A375 (cell line): Measurements from ENCODE around the gene KRTAP9-3. TPM values are rescaled to one million over a fixed set of nuclear protein-coding genes. Genes with fewer than 3 reads are reported as not detected.

Source experiments
- small RNA-seq: library from RNA; depleted of rRNA; stranded (forward); fragments of <200 nt; gene quantifications from one replicate; pipeline ENCODE3, GENCODE V24; 2014
- total RNA-seq: library from RNA; depleted of rRNA; stranded (reverse); fragments of >200 nt; shearing (Covaris generic); gene quantifications from 2 replicates; pipeline ENCODE4 v1.2.3, GENCODE V29; 2014; rRNA removed

The KRTAP9-3 gene
- total RNA-seq: not detected in 2 replicates

GRCh38 chr17:41232399-41233105 is at the start of gene KRTAP9-3:
Gene KRTAP9-3, plus strand, starts transcription at chr17:41232449. Its CDS starts 53 bp downstream, at chr17:41232502.

GRCh38 chr17:41184480-41184961 is 47.7 kb upstream of the KRTAP9-3 start, which contains the start of gene KRTAP4-1:
Gene KRTAP4-1, minus strand, starts transcription at chr17:41184911. Its CDS starts 57 bp downstream, at chr17:41184854.

GRCh38 chr17:41189837-41190318 is 42.4 kb upstream of the KRTAP9-3 start, which contains the start of gene KRTAP9-1:
Gene KRTAP9-1, plus strand, starts transcription at chr17:41189887. Its CDS starts 0 bp downstream, at chr17:41189887.

GRCh38 chr17:41226598-41227095 is 5.6 kb upstream of the KRTAP9-3 start, which contains the start of gene KRTAP9-2:
Gene KRTAP9-2, plus strand, starts transcription at chr17:41226648. Its CDS starts 7 bp downstream, at chr17:41226655.

GRCh38 chr17:41237949-41238437 is 5.7 kb downstream of the KRTAP9-3 start, which contains the start of gene KRTAP9-8:
Gene KRTAP9-8, plus strand, starts transcription at chr17:41237999. Its CDS starts 53 bp downstream, at chr17:41238052.

GRCh38 chr17:41249637-41250240 is 17.5 kb downstream of the KRTAP9-3 start, which contains the start of gene KRTAP9-4:
Gene KRTAP9-4, plus strand, starts transcription at chr17:41249687. Its CDS starts 34 bp downstream, at chr17:41249721.

GRCh38 chr17:41255381-41256290 is 23.4 kb downstream of the KRTAP9-3 start, which contains the start of gene KRTAP9-9:
Gene KRTAP9-9, plus strand, starts transcription at chr17:41255384.

GRCh38 chr17:41265078-41265477 is 32.8 kb downstream of the KRTAP9-3 start, which contains the start of gene KRTAP9-6:
Gene KRTAP9-6, plus strand, starts transcription at chr17:41265378. Its CDS starts 0 bp downstream, at chr17:41265378.

GRCh38 chr17:41275648-41276190 is 43.5 kb downstream of the KRTAP9-3 start, which contains the start of gene KRTAP9-7:
Gene KRTAP9-7, plus strand, starts transcription at chr17:41275698. Its CDS starts 0 bp downstream, at chr17:41275698.

Small RNA genes lying within 50 kb of the gene (small RNA-seq; reads per million reads assigned to genes)
- not detected for gene KRTAP4-17P
- not detected for gene KRTAP9-10P

Other genes with a start within 250 kb of the KRTAP9-3 start
- not detected in 2 replicates for gene KRT40, start 248.1 kb upstream of the KRTAP9-3 start, total RNA-seq
- not detected in 2 replicates for gene KRTAP3-3, start 238.3 kb upstream of the KRTAP9-3 start, total RNA-seq
- gene KRTAP3-2, start 232.5 kb upstream of the KRTAP9-3 start, total RNA-seq: not detected in 2 replicates
- gene KRTAP3-1, start 223.3 kb upstream of the KRTAP9-3 start, total RNA-seq: not detected in 2 replicates
- gene KRTAP1-5, start 205.2 kb upstream of the KRTAP9-3 start, total RNA-seq: not detected in 2 replicates
- not detected in 2 replicates for gene KRTAP1-4, start 202.3 kb upstream of the KRTAP9-3 start, total RNA-seq
- not detected in 2 replicates for gene KRTAP1-3, start 197.6 kb upstream of the KRTAP9-3 start, total RNA-seq
- gene KRTAP1-1, start 191.0 kb upstream of the KRTAP9-3 start, total RNA-seq: not detected in 2 replicates
- not detected in 2 replicates for gene KRTAP2-1, start 185.1 kb upstream of the KRTAP9-3 start, total RNA-seq
- gene KRTAP2-2, start 177.2 kb upstream of the KRTAP9-3 start, total RNA-seq: not detected in 2 replicates
- gene KRTAP2-3, start 172.3 kb upstream of the KRTAP9-3 start, total RNA-seq: 0.29 TPM in 1 of 2 replicates, not detected in the other
- gene KRTAP2-4, start 166.6 kb upstream of the KRTAP9-3 start, total RNA-seq: not detected in 2 replicates
- gene KRTAP4-7, start 148.3 kb upstream of the KRTAP9-3 start, total RNA-seq: not detected in 2 replicates
- not detected in 2 replicates for gene KRTAP4-8, start 134.3 kb upstream of the KRTAP9-3 start, total RNA-seq
- not detected in 2 replicates for gene KRTAP4-16, start 130.2 kb upstream of the KRTAP9-3 start, total RNA-seq
- not detected in 2 replicates for gene KRTAP4-9, start 127.1 kb upstream of the KRTAP9-3 start, total RNA-seq
- not detected in 2 replicates for gene KRTAP4-11, start 114.1 kb upstream of the KRTAP9-3 start, total RNA-seq
- gene KRTAP4-12, start 108.3 kb upstream of the KRTAP9-3 start, total RNA-seq: not detected in 2 replicates
- gene KRTAP4-6, start 91.9 kb upstream of the KRTAP9-3 start, total RNA-seq: not detected in 2 replicates
- gene KRTAP4-5, start 82.6 kb upstream of the KRTAP9-3 start, total RNA-seq: not detected in 2 replicates
- not detected in 2 replicates for gene KRTAP4-4, start 71.7 kb upstream of the KRTAP9-3 start, total RNA-seq
- not detected in 2 replicates for gene KRTAP4-3, start 64.2 kb upstream of the KRTAP9-3 start, total RNA-seq
- not detected in 2 replicates for gene KRTAP4-2, start 54.2 kb upstream of the KRTAP9-3 start, total RNA-seq
- not detected in 2 replicates for gene KRTAP4-1, start 47.5 kb upstream of the KRTAP9-3 start, total RNA-seq
- not detected in 2 replicates for gene KRTAP9-1, start 42.6 kb upstream of the KRTAP9-3 start, total RNA-seq
- gene KRTAP9-2, start 5.8 kb upstream of the KRTAP9-3 start, total RNA-seq: not detected in 2 replicates
- gene KRTAP9-8, start 5.5 kb downstream of the KRTAP9-3 start, total RNA-seq: not detected in 2 replicates
- not detected in 2 replicates for gene KRTAP9-4, start 17.2 kb downstream of the KRTAP9-3 start, total RNA-seq
- gene KRTAP9-9, start 22.9 kb downstream of the KRTAP9-3 start, total RNA-seq: not detected in 2 replicates
- not detected in 2 replicates for gene KRTAP9-6, start 32.9 kb downstream of the KRTAP9-3 start, total RNA-seq
- not detected in 2 replicates for gene KRTAP9-7, start 43.2 kb downstream of the KRTAP9-3 start, total RNA-seq
- gene KRTAP29-1, start 70.4 kb downstream of the KRTAP9-3 start, total RNA-seq: not detected in 2 replicates
- gene KRTAP16-1, start 76.9 kb downstream of the KRTAP9-3 start, total RNA-seq: not detected in 2 replicates
- not detected in 2 replicates for gene KRTAP17-1, start 83.3 kb downstream of the KRTAP9-3 start, total RNA-seq
- gene KRT33A, start 118.4 kb downstream of the KRTAP9-3 start, total RNA-seq: not detected in 2 replicates
- gene KRT33B, start 137.4 kb downstream of the KRTAP9-3 start, total RNA-seq: 0.29 TPM in 1 of 2 replicates, not detected in the other
- gene KRT34, start 149.9 kb downstream of the KRTAP9-3 start, total RNA-seq: 0.23 and 0.77 TPM in 2 replicates
- gene KRT31, start 165.2 kb downstream of the KRTAP9-3 start, total RNA-seq: not detected in 2 replicates
- gene KRT37, start 192.1 kb downstream of the KRTAP9-3 start, total RNA-seq: not detected in 2 replicates
- gene KRT38, start 208.5 kb downstream of the KRTAP9-3 start, total RNA-seq: not detected in 2 replicates
- gene KRT32, start 234.9 kb downstream of the KRTAP9-3 start, total RNA-seq: 0.08 and 0.19 TPM in 2 replicates
- not detected in 2 replicates for gene KRT35, start 248.7 kb downstream of the KRTAP9-3 start, total RNA-seq